DOHH2 (cell line): ENCODE data around the gene CTAGE9.

Experiments used
- H3F3A ChIP-seq: fragments of 200-600 bp; sonication (generic), shearing (Covaris generic); 2 replicates; pipeline ENCODE4 v1.6.0; 2016; ENCODE audit warnings: antibody characterized with exemption, mild to moderate bottlenecking; ENCODE audit not compliant: control insufficient read depth, insufficient read depth
- H3K27ac ChIP-seq: fragments of 200-600 bp; sonication (generic); 2 replicates; pipeline ENCODE4 v1.5.1; 2014; ENCODE audit warnings: low read depth, mild to moderate bottlenecking, low read length, moderate library complexity
- H3K27me3 ChIP-seq: fragments of 200-600 bp; sonication (generic); 2 replicates; pipeline ENCODE4 v1.6.1; 2014; ENCODE audit warnings: mild to moderate bottlenecking, low read length, mixed read lengths; ENCODE audit not compliant: control insufficient read depth
- H3K36me3 ChIP-seq: fragments of 200-600 bp; sonication (generic); 2 replicates; pipeline ENCODE4 v1.6.1; 2014; ENCODE audit warnings: mild to moderate bottlenecking, low read length, moderate library complexity, mixed read lengths; ENCODE audit not compliant: control insufficient read depth
- H3K4me1 ChIP-seq: fragments of 200-600 bp; sonication (generic); 2 replicates; pipeline ENCODE4 v1.6.1; 2014; ENCODE audit warnings: mild to moderate bottlenecking, low read length, mixed read lengths; ENCODE audit not compliant: control insufficient read depth
- H3K4me2 ChIP-seq: fragments of 200-600 bp; sonication (generic); 2 replicates; pipeline ENCODE4 v1.6.0; 2014; ENCODE audit warnings: mild to moderate bottlenecking, low read length, moderate library complexity
- H3K4me3 ChIP-seq: fragments of 200-600 bp; sonication (generic); 2 replicates; pipeline ENCODE4 v1.5.1; 2014; ENCODE audit warnings: mild to moderate bottlenecking, low read length, mixed read lengths
- H3K79me2 ChIP-seq: fragments of 200-600 bp; sonication (generic); 2 replicates; pipeline ENCODE4 v1.6.1; 2014; ENCODE audit warnings: mild to moderate bottlenecking, low read length, mixed read lengths; ENCODE audit not compliant: control insufficient read depth
- H3K9me2 ChIP-seq: fragments of 200-600 bp; sonication (generic); replicated peaks from 2 replicates; pipeline ENCODE4 v1.6.1; 2014; ENCODE audit warnings: mild to moderate bottlenecking, low read length, mixed read lengths; ENCODE audit not compliant: control insufficient read depth
- H3K9me3 ChIP-seq: fragments of 200-600 bp; sonication (generic); 2 replicates; pipeline ENCODE4 v1.6.1; 2014; ENCODE audit warnings: antibody characterized with exemption, low read length, mixed read lengths; ENCODE audit not compliant: control insufficient read depth, insufficient read depth
- H4K20me1 ChIP-seq: fragments of 200-600 bp; sonication (generic); 2 replicates; pipeline ENCODE4 v1.6.0; 2014; ENCODE audit warnings: low read depth, mild to moderate bottlenecking, antibody characterized with exemption, low read length, moderate library complexity; ENCODE audit not compliant: control insufficient read depth, insufficient read depth
- EZH2phosphoT487 ChIP-seq: fragments of 200-600 bp; sonication (generic); IDR thresholded peaks from 2 replicates; pipeline ENCODE4 v1.6.1; 2017; ENCODE audit warnings: borderline replicate concordance, mild to moderate bottlenecking, antibody characterized with exemption, low read length, moderate library complexity, mixed read lengths
- TF ChIP-seq, protein P1 (sequence below): fragments of 200-600 bp; sonication (generic); IDR thresholded peaks from one replicate; pipeline ENCODE4 v1.5.1; 2014; ENCODE audit warnings: antibody characterized with exemption, mild to moderate bottlenecking, low read depth, low read length; ENCODE audit not compliant: poor library complexity, severe bottlenecking

Gene CTAGE9

GRCh38 chr6:131731224-131731623 is 20.4 kb upstream of the CTAGE9 start:
- H3K4me3 ChIP-seq: no peak overlapping the region
- no peak for TF ChIP-seq EZH2phosphoT487
- TF ChIP-seq, protein P1, sequence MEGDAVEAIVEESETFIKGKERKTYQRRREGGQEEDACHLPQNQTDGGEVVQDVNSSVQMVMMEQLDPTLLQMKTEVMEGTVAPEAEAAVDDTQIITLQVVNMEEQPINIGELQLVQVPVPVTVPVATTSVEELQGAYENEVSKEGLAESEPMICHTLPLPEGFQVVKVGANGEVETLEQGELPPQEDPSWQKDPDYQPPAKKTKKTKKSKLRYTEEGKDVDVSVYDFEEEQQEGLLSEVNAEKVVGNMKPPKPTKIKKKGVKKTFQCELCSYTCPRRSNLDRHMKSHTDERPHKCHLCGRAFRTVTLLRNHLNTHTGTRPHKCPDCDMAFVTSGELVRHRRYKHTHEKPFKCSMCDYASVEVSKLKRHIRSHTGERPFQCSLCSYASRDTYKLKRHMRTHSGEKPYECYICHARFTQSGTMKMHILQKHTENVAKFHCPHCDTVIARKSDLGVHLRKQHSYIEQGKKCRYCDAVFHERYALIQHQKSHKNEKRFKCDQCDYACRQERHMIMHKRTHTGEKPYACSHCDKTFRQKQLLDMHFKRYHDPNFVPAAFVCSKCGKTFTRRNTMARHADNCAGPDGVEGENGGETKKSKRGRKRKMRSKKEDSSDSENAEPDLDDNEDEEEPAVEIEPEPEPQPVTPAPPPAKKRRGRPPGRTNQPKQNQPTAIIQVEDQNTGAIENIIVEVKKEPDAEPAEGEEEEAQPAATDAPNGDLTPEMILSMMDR: no peak
- H3K79me2 ChIP-seq: no peaks in the 10 kb centered on the region
- H3K4me2 ChIP-seq: no peak overlapping the region
- H4K20me1 ChIP-seq: no peaks in the 10 kb centered on the region
- H3K27me3 ChIP-seq: no peaks in the 10 kb centered on the region
- H3K9me2 ChIP-seq: no peaks in the 10 kb centered on the region
- H3K27ac ChIP-seq: no peak overlapping the region
- no peaks in the 10 kb centered on the region for H3K4me1 ChIP-seq
- H3K36me3 ChIP-seq: peaks cover 77% of the 10 kb centered on the region
- no peaks in the 10 kb centered on the region for H3F3A ChIP-seq
- H3K9me3 ChIP-seq: no peaks in the 10 kb centered on the region

DNA sequence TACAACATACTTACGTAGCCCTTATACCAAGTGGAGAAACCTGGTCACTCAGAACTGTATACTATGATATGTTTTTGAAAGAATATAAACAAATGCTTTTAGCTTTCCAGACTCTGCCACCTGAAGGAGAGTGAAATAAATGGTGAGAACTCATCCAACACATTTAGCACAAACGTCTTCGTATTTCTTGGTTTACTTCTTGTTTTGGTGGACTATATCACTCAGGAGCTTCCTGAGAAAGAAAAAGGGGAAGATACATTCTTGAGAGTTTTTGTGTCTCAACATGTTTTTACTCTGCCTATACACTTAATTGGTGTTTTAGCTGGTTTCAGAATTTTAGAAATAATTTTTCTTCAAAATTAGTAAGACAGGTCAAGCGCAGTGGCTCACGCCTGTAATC is 19.4 kb upstream of the CTAGE9 start:
- H3K27ac ChIP-seq: no peak overlapping the region
- no peaks in the 10 kb centered on the region for H3K9me3 ChIP-seq
- H3K79me2 ChIP-seq: no peaks in the 10 kb centered on the region
- no peaks in the 10 kb centered on the region for H3K9me2 ChIP-seq
- no peaks in the 10 kb centered on the region for H3K4me1 ChIP-seq
- H3K27me3 ChIP-seq: no peaks in the 10 kb centered on the region
- no peak overlapping the region for H3K4me3 ChIP-seq
- peaks cover 80% of the 10 kb centered on the region for H3K36me3 ChIP-seq
- no peaks in the 10 kb centered on the region for H3F3A ChIP-seq
- no peaks in the 10 kb centered on the region for H4K20me1 ChIP-seq
- no peak overlapping the region for H3K4me2 ChIP-seq
- TF ChIP-seq EZH2phosphoT487: no peak
- TF ChIP-seq, protein P1: no peak

GRCh38 chr6:131729550-131729949 is 18.7 kb upstream of the CTAGE9 start:
- Histone ChIP-seq H3K36me3 (peaks cover 81% of the 10 kb centered on the region), H3F3A (no peaks in the 10 kb centered on the region), H3K4me2 (no peak overlapping the region), H3K27me3 (no peaks in the 10 kb centered on the region), H3K4me3 (no peak overlapping the region), H4K20me1 (no peaks in the 10 kb centered on the region), H3K9me2 (no peaks in the 10 kb centered on the region), H3K4me1 (no peaks in the 10 kb centered on the region), H3K79me2 (no peaks in the 10 kb centered on the region), H3K27ac (no peak overlapping the region), H3K9me3 (no peaks in the 10 kb centered on the region)
- TF ChIP-seq, protein P1: no peak
- no peak for TF ChIP-seq EZH2phosphoT487
